ENCODE data around the gene PRKG1.

The PRKG1 gene

DNA sequence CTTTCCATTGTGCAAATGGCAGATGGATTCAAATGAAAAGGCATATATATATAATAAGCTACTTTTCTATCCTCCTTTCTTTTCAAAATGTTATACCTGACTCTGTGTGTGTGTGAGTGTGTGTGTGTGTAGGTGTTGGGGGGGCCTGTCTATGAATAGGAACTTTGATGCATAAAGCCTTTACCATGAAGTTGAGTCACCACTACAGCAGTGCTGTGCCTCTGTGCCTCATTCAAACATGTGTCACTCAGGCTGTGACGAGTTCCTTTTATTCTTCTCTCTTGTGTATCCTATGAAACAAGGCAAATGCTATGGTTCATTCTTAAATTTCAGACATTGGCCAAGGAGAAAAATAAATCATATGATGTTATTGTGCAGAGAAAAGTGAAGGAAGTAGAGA lies 1187.1 kb downstream of the PRKG1 start:
- no peak overlapping the region for H3K4me3 ChIP-seq (ENCODE audit: low read depth, low read length)
- H3K27me3 ChIP-seq (ENCODE audit: insufficient read depth, low read length) = no peaks in the 10 kb centered on the region
- no peak overlapping the region for H4K8ac ChIP-seq (ENCODE audit: low read depth, low read length)
- H2BK5ac ChIP-seq (ENCODE audit: low read depth, low read length, poor library complexity) = no peak overlapping the region
- H3K4ac ChIP-seq (ENCODE audit: low read depth, low read length) = no peak overlapping the region
- H2BK120ac ChIP-seq (ENCODE audit: insufficient read depth, low read length, poor library complexity) = no peak overlapping the region
- no peak overlapping the region for H4K12ac ChIP-seq (ENCODE audit: low read depth, low read length)
- no peaks in the 10 kb centered on the region for H3K9me3 ChIP-seq (ENCODE audit: insufficient read depth, low read depth, low read length)
- no peaks in the 10 kb centered on the region for H3K79me1 ChIP-seq (ENCODE audit: low read length)
- no peak overlapping the region for H3K9ac ChIP-seq (ENCODE audit: low read length)
- H3K4me1 ChIP-seq (ENCODE audit: control insufficient read depth in 1 of 2, insufficient read depth in 2 of 2, low read length in 2 of 2) = no peaks in the 10 kb centered on the region
- no peak overlapping the region for H3K27ac ChIP-seq (ENCODE audit: low read depth, low read length)
- H3K79me2 ChIP-seq (ENCODE audit: control insufficient read depth, insufficient read depth, low read length, poor library complexity) = no peaks in the 10 kb centered on the region
- H3K23ac ChIP-seq (ENCODE audit: low read length) = no peak overlapping the region
- no peak overlapping the region for H3K14ac ChIP-seq (ENCODE audit: low read length)
- no peak overlapping the region for H3K4me2 ChIP-seq (ENCODE audit: low read length)
- H2AFZ ChIP-seq (ENCODE audit: insufficient read depth, low read length, poor library complexity) = no peak overlapping the region
- H2AK5ac ChIP-seq (ENCODE audit: low read length) = no peak overlapping the region
- WGBS (ENCODE audit: extremely low coverage, insufficient coverage, insufficient read length) = no CpG with 5 or more reads among the region's 1 CpG
- H4K91ac ChIP-seq (ENCODE audit: low read depth, low read length) = no peak overlapping the region
- H3K36me3 ChIP-seq (ENCODE audit: control insufficient read depth in 1 of 2, insufficient read depth in 2 of 2, low read length in 2 of 2) = no peaks in the 10 kb centered on the region
- H3K18ac ChIP-seq (ENCODE audit: low read length) = no peak overlapping the region
- no peak for DNase-seq
- no peak overlapping the region for H2BK12ac ChIP-seq (ENCODE audit: low read length)

DNA sequence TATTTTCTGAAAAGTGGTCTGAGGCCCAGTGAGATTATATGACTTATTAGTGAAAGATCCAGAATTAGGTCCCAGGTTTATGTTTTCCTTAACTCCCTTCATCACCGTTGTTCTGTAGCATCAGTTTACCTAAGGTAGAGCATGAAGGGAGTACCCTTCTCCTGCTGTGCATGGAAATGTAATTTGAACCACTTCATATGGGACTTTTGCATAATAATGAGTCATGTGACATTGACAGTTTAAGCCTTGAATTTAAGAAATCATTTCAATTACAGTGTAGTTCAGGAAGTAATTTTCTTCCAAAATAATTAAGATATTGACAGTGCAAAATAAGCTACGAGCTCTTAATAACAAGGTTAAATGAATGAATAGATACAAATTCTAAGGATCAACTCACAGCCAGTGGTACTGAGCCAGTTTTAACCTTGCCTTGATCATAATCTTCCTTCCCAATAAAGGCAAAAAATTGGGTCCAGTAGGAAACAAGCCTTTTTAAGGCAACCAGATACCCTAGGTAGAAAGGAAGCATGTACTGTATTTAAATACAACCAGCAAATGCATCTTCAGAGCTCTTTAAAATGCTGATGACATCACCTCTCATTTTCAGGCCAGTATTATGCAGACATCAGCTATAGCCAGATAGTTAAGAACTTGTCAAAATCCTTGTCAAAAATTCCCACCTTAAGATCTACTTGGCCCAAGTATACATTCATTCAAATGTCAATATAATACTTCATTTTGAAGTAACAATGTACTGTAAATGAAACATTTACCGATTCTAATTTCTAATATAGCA lies 1191.0 kb downstream of the PRKG1 start:
- Histone ChIP-seq H3K18ac (ENCODE audit: low read length) (no peak overlapping the region), H3K79me2 (ENCODE audit: control insufficient read depth, insufficient read depth, low read length, poor library complexity) (no peaks in the 10 kb centered on the region), H2AFZ (ENCODE audit: insufficient read depth, low read length, poor library complexity) (no peak overlapping the region), H2BK12ac (ENCODE audit: low read length) (no peak overlapping the region), H3K36me3 (ENCODE audit: control insufficient read depth in 1 of 2, insufficient read depth in 2 of 2, low read length in 2 of 2) (no peaks in the 10 kb centered on the region), H2AK5ac (ENCODE audit: low read length) (no peak overlapping the region), H2BK5ac (ENCODE audit: low read depth, low read length, poor library complexity) (no peak overlapping the region), H3K79me1 (ENCODE audit: low read length) (no peaks in the 10 kb centered on the region), H3K4me1 (ENCODE audit: control insufficient read depth in 1 of 2, insufficient read depth in 2 of 2, low read length in 2 of 2) (no peaks in the 10 kb centered on the region), H4K91ac (ENCODE audit: low read depth, low read length) (no peak overlapping the region), H3K4me2 (ENCODE audit: low read length) (no peak overlapping the region), H4K8ac (ENCODE audit: low read depth, low read length) (no peak overlapping the region), H3K27ac (ENCODE audit: low read depth, low read length) (no peak overlapping the region), H2BK120ac (ENCODE audit: insufficient read depth, low read length, poor library complexity) (no peak overlapping the region), H3K4me3 (ENCODE audit: low read depth, low read length) (no peak overlapping the region), H3K27me3 (ENCODE audit: insufficient read depth, low read length) (no peaks in the 10 kb centered on the region), H4K12ac (ENCODE audit: low read depth, low read length) (no peak overlapping the region), H3K4ac (ENCODE audit: low read depth, low read length) (no peak overlapping the region), H3K23ac (ENCODE audit: low read length) (no peak overlapping the region), H3K9me3 (ENCODE audit: insufficient read depth, low read depth, low read length) (no peaks in the 10 kb centered on the region), H3K14ac (ENCODE audit: low read length) (no peak overlapping the region), H3K9ac (ENCODE audit: low read length) (no peak overlapping the region)
- no CpG with 5 or more reads among the region's 3 CpGs for whole genome bisulfite sequencing (ENCODE audit: extremely low coverage, insufficient coverage, insufficient read length)
- no peak for DNase-seq

- Histone ChIP-seq H3K9ac (ENCODE audit: low read length) (no peak overlapping the region), H4K8ac (ENCODE audit: low read depth, low read length) (no peak overlapping the region), H3K79me2 (ENCODE audit: control insufficient read depth, insufficient read depth, low read length, poor library complexity) (no peaks in the 10 kb centered on the region), H2AK5ac (ENCODE audit: low read length) (no peak overlapping the region), H3K4ac (ENCODE audit: low read depth, low read length) (no peak overlapping the region), H2BK120ac (ENCODE audit: insufficient read depth, low read length, poor library complexity) (no peak overlapping the region), H2BK5ac (ENCODE audit: low read depth, low read length, poor library complexity) (no peak overlapping the region), H3K18ac (ENCODE audit: low read length) (no peak overlapping the region), H3K4me2 (ENCODE audit: low read length) (no peak overlapping the region), H3K4me1 (ENCODE audit: control insufficient read depth in 1 of 2, insufficient read depth in 2 of 2, low read length in 2 of 2) (no peaks in the 10 kb centered on the region), H3K79me1 (ENCODE audit: low read length) (no peaks in the 10 kb centered on the region), H2BK12ac (ENCODE audit: low read length) (no peak overlapping the region), H3K14ac (ENCODE audit: low read length) (no peak overlapping the region), H2AFZ (ENCODE audit: insufficient read depth, low read length, poor library complexity) (no peak overlapping the region), H3K23ac (ENCODE audit: low read length) (no peak overlapping the region), H3K4me3 (ENCODE audit: low read depth, low read length) (no peak overlapping the region), H3K27me3 (ENCODE audit: insufficient read depth, low read length) (no peaks in the 10 kb centered on the region), H3K27ac (ENCODE audit: low read depth, low read length) (no peak overlapping the region), H4K91ac (ENCODE audit: low read depth, low read length) (no peak overlapping the region), H3K9me3 (ENCODE audit: insufficient read depth, low read depth, low read length) (no peaks in the 10 kb centered on the region), H3K36me3 (ENCODE audit: control insufficient read depth in 1 of 2, insufficient read depth in 2 of 2, low read length in 2 of 2) (no peaks in the 10 kb centered on the region), H4K12ac (ENCODE audit: low read depth, low read length) (no peak overlapping the region)
- WGBS (ENCODE audit: extremely low coverage, insufficient coverage, insufficient read length) = no CpG with 5 or more reads among the region's 1 CpG
- no peak for DNase-seq
Measured at GRCh38 chr10:52266858-52267257, 1192.6 kb downstream of the PRKG1 start.

- H2BK5ac ChIP-seq (ENCODE audit: low read depth, low read length, poor library complexity) = no peak overlapping the region
- no peaks in the 10 kb centered on the region for H3K9me3 ChIP-seq (ENCODE audit: insufficient read depth, low read depth, low read length)
- no peak overlapping the region for H3K4me3 ChIP-seq (ENCODE audit: low read depth, low read length)
- H3K27ac ChIP-seq (ENCODE audit: low read depth, low read length) = no peak overlapping the region
- no peak overlapping the region for H2AFZ ChIP-seq (ENCODE audit: insufficient read depth, low read length, poor library complexity)
- H3K79me1 ChIP-seq (ENCODE audit: low read length) = no peaks in the 10 kb centered on the region
- no peak overlapping the region for H3K14ac ChIP-seq (ENCODE audit: low read length)
- H3K9ac ChIP-seq (ENCODE audit: low read length) = no peak overlapping the region
- H3K23ac ChIP-seq (ENCODE audit: low read length) = no peak overlapping the region
- H3K36me3 ChIP-seq (ENCODE audit: control insufficient read depth in 1 of 2, insufficient read depth in 2 of 2, low read length in 2 of 2) = no peaks in the 10 kb centered on the region
- no peak overlapping the region for H4K8ac ChIP-seq (ENCODE audit: low read depth, low read length)
- no peak overlapping the region for H2BK12ac ChIP-seq (ENCODE audit: low read length)
- no peak overlapping the region for H4K12ac ChIP-seq (ENCODE audit: low read depth, low read length)
- H3K18ac ChIP-seq (ENCODE audit: low read length) = no peak overlapping the region
- no peak overlapping the region for H2AK5ac ChIP-seq (ENCODE audit: low read length)
- no peaks in the 10 kb centered on the region for H3K4me1 ChIP-seq (ENCODE audit: control insufficient read depth in 1 of 2, insufficient read depth in 2 of 2, low read length in 2 of 2)
- no peak for DNase-seq
- H3K4me2 ChIP-seq (ENCODE audit: low read length) = no peak overlapping the region
- no peaks in the 10 kb centered on the region for H3K79me2 ChIP-seq (ENCODE audit: control insufficient read depth, insufficient read depth, low read length, poor library complexity)
- no peak overlapping the region for H3K4ac ChIP-seq (ENCODE audit: low read depth, low read length)
- H2BK120ac ChIP-seq (ENCODE audit: insufficient read depth, low read length, poor library complexity) = no peak overlapping the region
- no CpG with 5 or more reads among the region's 2 CpGs for WGBS (ENCODE audit: extremely low coverage, insufficient coverage, insufficient read length)
- no peaks in the 10 kb centered on the region for H3K27me3 ChIP-seq (ENCODE audit: insufficient read depth, low read length)
- no peak overlapping the region for H4K91ac ChIP-seq (ENCODE audit: low read depth, low read length)
Measured at GRCh38 chr10:52268790-52269189, 1194.5 kb downstream of the PRKG1 start.

Measured in trophoblast cell (in vitro differentiated cells and primary cell).